RCC 7860 (cell line): Measurements from ENCODE around the gene RPTOR.

ENCODE experiments used
- DNase-seq: peaks from one replicate; pipeline ENCODE4 v3.0.0-alpha.2; 2015; ENCODE audit warnings: low spot score
- FAIRE-seq: peaks from 2 replicates; lab custom pipeline; 2012; peaks lifted over from hg19 to GRCh38; lab: Jason Lieb, UNC

Gene RPTOR

GRCh38 chr17:80978499-80979497 lies 434.2 kb downstream of the RPTOR start:
- no peak for DNase-seq
- no peak for FAIRE-seq

GRCh38 chr17:80979547-80980378 lies 435.1 kb downstream of the RPTOR start:
- no peak for DNase-seq
- no peak for FAIRE-seq

DNA sequence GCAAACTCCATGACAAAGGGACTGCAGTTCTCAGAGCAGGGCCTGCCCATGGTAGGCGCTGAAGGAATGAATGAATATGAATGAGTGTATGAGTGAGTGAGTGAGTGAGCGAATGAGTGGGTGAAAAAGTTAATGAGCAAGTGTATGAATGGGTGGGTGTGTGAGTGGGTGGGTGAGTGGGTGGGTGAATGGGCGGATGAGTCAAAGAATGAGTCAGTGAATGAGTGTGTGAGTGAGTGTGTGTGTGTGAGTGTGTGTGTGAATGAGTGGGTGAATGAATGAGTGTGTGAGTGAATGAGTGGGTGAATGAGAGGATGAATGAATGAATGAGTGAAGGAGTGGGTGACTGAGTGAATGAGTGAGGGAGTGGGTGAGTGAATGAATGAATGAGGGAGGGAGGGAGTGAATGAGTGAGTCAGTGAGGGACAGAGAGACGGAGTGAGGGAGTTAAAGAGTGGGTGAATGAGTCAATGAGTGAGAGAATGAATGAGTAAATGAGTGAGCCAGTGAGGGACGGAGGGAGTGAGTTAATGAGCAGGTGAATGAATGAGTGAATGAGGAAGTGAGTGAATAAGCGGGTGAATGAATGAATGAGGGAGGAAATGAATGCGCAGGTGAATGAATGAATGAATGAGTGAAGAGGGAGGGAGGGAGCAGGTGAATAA lies 435.9 kb downstream of the RPTOR start:
- DNase-seq (peak; percentile 37), FAIRE-seq (no peak)

DNA sequence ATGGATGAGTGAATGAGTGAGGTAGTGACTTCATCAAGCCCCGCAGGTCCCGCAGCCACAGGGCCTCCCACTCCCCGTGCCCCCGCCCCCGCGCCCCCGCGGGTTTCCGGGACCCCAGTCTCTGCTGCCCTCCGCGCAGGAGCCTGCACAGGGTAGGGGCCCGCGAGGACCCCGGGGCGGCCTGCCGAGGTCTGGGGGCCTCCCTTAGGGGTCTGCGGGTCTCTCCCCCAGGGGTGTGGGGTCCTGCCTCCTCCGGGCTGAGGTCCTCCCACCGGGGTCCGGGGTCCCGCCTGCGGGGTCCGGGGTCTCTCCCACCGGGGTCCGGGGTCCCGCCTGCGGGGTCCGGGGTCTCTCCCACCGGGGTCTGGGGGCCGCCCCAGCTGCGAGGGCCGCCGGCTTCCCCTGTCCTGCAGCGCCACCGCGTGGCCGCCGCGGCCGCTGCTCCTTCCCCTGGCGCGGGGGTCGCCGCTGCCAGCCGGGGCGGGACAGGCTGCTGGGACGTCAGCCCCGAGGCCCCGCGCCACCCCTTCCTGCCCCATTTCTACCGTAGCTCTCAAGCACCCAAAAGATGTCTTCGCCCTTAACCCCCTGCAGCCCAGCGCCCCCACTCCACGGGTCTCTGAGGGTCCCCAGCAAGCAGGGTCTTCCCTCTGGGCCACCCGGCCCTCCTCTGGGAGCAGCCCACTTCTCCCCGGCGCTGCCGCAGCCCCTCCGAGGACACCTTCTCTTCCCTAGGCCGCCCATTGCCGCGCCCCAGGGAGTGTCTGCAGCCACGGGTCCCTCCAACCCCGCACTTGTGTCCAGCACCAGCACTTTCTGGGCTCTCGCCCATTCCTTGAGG lies 436.6 kb downstream of the RPTOR start:
- no peak for FAIRE-seq
- DNase-seq = no peak

DNA sequence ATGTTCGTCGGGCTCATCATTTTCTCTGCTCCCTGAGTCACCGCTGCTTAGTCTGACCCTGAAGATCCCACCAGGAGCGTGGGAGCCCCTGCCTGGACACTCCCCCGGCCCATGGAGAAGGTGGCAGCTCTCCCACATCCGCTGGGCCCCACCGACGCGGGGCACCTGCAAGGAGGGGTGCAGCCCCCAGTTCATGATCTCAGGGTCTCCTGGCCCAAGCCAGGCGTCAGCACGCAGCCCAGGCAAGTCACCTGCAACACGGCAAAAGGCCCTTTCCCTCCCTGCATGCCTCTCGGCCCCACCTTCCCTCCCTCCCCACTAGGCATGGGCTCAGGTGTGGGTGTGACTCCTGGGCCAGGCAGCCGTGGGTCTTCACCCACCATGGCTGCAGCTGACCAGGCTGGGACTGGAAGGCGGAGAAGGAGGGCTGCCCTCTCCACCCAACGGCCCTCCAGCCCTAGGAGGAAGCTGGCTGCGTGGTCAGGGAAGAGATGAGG lies 437.3 kb downstream of the RPTOR start:
- DNase-seq (no peak), FAIRE-seq (no peak)

DNA sequence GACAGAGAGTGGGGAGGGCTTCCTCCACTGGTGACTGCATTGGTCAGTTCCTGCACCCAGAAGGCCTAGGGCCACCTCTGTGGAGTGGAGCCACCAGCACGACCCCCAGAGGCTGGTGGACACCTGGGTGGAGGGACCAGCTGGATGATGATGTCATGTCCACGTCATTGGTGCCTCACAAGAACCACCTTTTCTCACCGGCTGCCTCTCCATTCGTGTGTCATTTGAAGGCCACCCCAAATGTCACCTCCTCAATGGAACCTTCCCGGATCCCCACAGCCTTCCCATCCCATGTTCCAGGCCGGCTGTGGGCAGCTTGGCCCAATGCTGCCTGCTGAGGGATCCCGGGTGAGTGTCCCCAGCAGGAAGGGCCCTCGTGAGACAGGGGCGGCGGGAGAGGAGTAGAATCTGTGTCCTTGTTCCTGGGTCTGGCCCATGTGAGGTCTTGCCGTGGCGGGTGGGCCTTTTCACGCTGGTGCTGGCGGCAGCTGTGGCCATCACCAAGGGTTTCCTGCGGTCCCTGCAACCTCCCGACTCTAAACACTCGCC lies 437.9 kb downstream of the RPTOR start:
- FAIRE-seq = no peak

GRCh38 chr17:80983545-80983944 lies 438.9 kb downstream of the RPTOR start:
- DNase-seq (no peak), FAIRE-seq (no peak)

More for the DNA sequence above, 437.9 kb downstream of the RPTOR start:
- no peak for DNase-seq

DNA sequence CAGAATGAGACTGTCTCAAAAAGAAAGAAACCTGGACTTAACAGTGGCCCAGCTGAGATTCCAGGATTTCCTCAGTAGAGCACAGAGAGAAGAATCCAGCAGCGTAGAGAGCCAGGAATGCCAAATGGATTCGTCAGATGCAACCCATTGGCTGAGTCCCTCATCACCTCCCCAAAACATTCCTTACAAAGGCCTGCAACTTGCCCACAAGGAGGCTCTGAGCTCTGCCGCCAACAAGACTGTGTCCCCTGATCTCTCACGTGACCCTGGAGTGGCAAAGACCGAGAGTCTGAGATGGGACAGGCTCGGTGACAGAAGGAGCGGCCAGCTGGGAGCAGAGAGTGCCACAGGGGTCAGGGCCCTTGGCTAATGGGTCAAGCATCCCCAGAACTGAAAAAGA lies 440.1 kb downstream of the RPTOR start:
- FAIRE-seq = no peak
- DNase-seq = peak; percentile 71

DNA sequence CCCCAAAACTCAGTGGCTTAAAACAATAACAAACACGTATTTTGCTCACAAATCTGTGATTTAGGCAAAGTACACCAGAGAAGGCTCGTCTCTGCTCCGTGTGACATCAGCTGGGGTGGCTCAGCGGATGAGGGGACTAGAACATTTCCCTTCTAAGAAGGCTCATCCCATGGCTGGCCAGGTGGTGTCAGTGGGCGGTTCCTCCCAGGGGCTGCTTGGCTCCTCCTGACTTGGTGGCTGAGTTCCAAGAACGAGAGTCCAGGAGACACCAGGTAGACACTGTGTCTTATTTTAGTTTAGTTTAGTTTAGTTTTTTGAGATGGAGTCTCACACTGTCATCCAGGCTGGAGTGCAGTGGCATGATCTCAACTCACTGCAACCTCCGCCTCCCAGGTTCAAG lies 441.4 kb downstream of the RPTOR start:
- DNase-seq (no peak), FAIRE-seq (no peak)

DNA sequence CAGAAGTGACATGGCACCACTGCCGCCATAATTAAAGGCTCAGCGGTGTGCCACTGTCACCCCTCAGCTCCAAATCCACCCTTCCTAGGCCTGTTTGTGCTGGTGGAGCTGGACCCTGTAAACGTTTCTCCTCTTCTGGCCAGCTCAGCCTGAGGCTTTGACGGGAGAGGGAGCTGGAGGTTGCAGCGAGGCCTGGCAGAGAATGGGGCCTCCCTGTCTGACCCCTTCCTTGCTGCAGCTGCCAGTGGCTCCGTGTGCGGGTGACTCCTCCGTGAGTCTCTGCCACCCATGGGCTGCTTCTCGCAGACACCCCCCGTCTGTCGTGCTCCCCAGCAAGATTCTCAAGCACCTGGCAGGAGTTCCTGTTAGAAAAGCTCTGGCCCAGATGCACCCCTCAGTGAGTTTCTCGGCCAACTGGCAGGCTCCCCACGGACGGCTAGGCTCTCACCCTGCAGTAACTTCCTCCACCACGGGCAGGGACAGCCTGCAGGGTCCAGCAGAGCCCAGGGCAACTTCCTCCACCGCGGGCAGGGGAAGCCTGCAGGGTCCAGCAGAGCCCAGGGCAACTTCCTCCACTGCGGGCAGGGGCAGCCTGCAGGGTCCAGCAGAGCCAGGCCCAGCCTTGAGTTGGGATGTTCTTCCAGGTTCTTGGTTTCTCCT lies 442.3 kb downstream of the RPTOR start:
- DNase-seq (no peak), FAIRE-seq (no peak)

DNA sequence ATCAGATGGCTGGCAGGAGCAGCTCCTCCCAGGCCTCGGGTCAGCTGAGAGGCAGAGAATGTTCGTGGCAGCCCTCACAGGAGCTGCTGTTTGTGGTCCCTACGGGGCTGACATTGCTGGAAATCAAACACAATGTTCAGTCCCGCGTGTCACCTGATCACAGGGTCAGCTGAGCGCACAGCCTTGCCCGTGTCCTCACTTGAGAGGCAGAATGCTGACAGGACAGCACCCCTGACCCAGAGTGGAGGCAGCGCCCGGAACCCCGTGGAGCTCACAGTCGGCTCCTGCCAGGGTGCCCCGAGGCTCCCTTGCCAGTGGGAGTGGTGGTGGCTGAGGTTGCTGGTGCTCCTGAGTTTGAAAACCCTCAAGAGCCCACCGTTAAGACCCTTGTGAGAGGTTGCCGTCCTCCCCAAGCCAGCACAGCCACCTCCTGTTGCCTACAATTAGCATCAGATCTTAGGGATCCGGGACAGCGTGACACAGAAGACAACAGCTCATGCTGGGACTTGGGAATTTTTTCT lies 443.4 kb downstream of the RPTOR start:
- no peak for FAIRE-seq

GRCh38 chr17:80989586-80989913 lies 444.9 kb downstream of the RPTOR start:
- no peak for FAIRE-seq
- DNase-seq = no peak

More for the DNA sequence above, 443.4 kb downstream of the RPTOR start:
- DNase-seq = no peak

DNA sequence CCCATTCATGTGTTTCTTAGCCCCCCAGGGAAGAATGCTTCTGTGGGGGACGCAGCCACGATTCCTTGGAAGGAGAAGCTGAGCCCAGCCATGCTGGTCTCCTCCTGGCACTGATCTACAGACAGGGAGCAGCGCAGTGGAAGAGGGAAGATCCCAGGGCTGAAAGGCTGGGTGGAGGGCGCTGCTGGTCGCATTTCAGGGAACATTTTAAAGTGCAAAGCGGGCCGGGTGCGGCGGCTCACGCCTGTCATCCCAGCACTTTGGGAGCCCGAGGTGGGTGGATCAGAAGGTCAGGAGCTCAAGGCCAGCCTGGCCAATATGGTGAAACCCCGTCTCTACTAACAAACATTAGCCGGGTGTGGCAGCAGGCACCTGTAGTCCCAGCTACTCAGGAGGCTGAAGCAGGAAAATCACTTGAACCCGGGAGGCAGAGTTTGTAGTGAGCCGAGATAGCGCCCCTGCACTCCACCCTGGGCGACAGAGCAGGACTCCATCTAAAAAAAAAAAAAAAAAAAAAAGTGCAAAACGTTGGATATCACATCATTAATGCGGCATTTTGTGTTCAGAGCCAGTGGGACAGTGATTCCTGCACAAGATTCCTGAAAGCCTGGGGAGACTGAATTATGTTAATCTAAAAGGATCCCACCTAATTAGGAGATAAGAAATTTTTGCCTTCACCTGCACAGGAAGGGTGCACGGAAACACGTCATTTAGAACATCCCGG lies 446.4 kb downstream of the RPTOR start:
- no peak for DNase-seq
- no peak for FAIRE-seq

GRCh38 chr17:80991645-80992076 lies 447.0 kb downstream of the RPTOR start, which contains the start of gene CHMP6:
TSS of gene CHMP6 (plus strand) at chr17:80991841. CDS start at chr17:80991919, 78 bp downstream.
- no peak for FAIRE-seq

GRCh38 chr17:80992077-80992947 lies 447.7 kb downstream of the RPTOR start:
- DNase-seq (no peak), FAIRE-seq (no peak)

More at GRCh38 chr17:80991645-80992076, 447.0 kb downstream of the RPTOR start, which contains the start of gene CHMP6:
- DNase-seq = peak; percentile 35

GRCh38 chr17:80992948-80993624 lies 448.4 kb downstream of the RPTOR start:
- FAIRE-seq = no peak
- no peak for DNase-seq

- FAIRE-seq (no peak), DNase-seq (no peak)
Observed at GRCh38 chr17:80995131-80995530, 450.5 kb downstream of the RPTOR start.
